ENCODE results near the gene N4BP2.

N4BP2 gene

GRCh38 chr4:40038977-40039376 lies 17.7 kb upstream of the N4BP2 start:
- no peak for TF ChIP-seq CTCF (conservative IDR thresholded peaks at IDR 0.05; ENCODE audit: low read depth)
- ChIA-PET CTCF (no interaction called here), POLR2A (ENCODE audit: low non-redundant PET) (interaction anchor here (0.7 kb wide), 1 partner anchor 38 kb away, joined by 4 read pairs; no protein-coding TSS in a partner anchor)
- H3K27ac ChIP-seq, result no peak overlapping the region; the same call in 1 of the 2 replicates
- peak; percentile 62 for DNase-seq (ENCODE audit: low spot score)

- TF ChIP-seq CTCF (conservative IDR thresholded peaks at IDR 0.05; ENCODE audit: low read depth), result no peak
- no peak overlapping the region for H3K27ac ChIP-seq
- ChIA-PET CTCF (interaction anchor here (0.7 kb wide), 1 partner anchor 10 kb away, joined by 3 read pairs; no protein-coding TSS in a partner anchor), POLR2A (ENCODE audit: low non-redundant PET) (no interaction called here)
- DNase-seq (ENCODE audit: low spot score), result no peak
Observed at GRCh38 chr4:40040908-40041307, 15.7 kb upstream of the N4BP2 start.

- ChIA-PET CTCF (interaction anchor here (0.6 kb wide), 1 partner anchor 185 kb away, joined by 4 read pairs; no protein-coding TSS in a partner anchor), POLR2A (ENCODE audit: low non-redundant PET) (no interaction called here)
- no peak overlapping the region for H3K27ac ChIP-seq
- no peak for DNase-seq (ENCODE audit: low spot score)
- TF ChIP-seq CTCF (conservative IDR thresholded peaks at IDR 0.05; ENCODE audit: low read depth), result no peak
Observed at GRCh38 chr4:40043786-40044185, 12.9 kb upstream of the N4BP2 start.

GRCh38 chr4:40046311-40046980 lies 10.2 kb upstream of the N4BP2 start:
- no peak overlapping the region for H3K27ac ChIP-seq
- ChIA-PET CTCF (interaction anchor here (1.0 kb wide), 2 partner anchors 10 to 275 kb away, joined by 3 to 4 read pairs; partner anchors contain the start of gene N4BP2), POLR2A (ENCODE audit: low non-redundant PET) (interaction anchor here (1.4 kb wide), 1 partner anchor 10 kb away, joined by 5 read pairs; the partner anchor contains the start of gene N4BP2)
- no peak for DNase-seq (ENCODE audit: low spot score)
- TF ChIP-seq CTCF (conservative IDR thresholded peaks at IDR 0.05; ENCODE audit: low read depth), result no peak

GRCh38 chr4:40053161-40053560 lies 3.5 kb upstream of the N4BP2 start:
- ChIA-PET CTCF (interaction anchor here (0.6 kb wide), 1 partner anchor 301 kb away, joined by 3 read pairs; no protein-coding TSS in a partner anchor), POLR2A (ENCODE audit: low non-redundant PET) (no interaction called here)
- TF ChIP-seq CTCF (conservative IDR thresholded peaks at IDR 0.05; ENCODE audit: low read depth), result no peak
- no peak overlapping the region for H3K27ac ChIP-seq
- no peak for DNase-seq (ENCODE audit: low spot score)

GRCh38 chr4:40055511-40055862 lies 1.2 kb upstream of the N4BP2 start:
- POLR2A ChIA-PET (ENCODE audit: low non-redundant PET), result interaction anchor here (1.1 to 1.4 kb wide), 4 partner anchors 9 to 278 kb away, joined by 3 to 5 read pairs (median 3); no protein-coding TSS in a partner anchor
- CTCF ChIA-PET, result interaction anchor here (0.7 to 2.0 kb wide), 3 partner anchors 8 to 872 kb away, joined by 3 to 10 read pairs (median 4); no protein-coding TSS in a partner anchor
- TF ChIP-seq CTCF (conservative IDR thresholded peaks at IDR 0.05; ENCODE audit: low read depth), result no peak
- DNase-seq (ENCODE audit: low spot score), result no peak
- peak overlapping the region; percentile 100 for H3K27ac ChIP-seq
